Ishikawa (cell line): ENCODE data around the gene FSIP1.

ENCODE experiments used
- CEBPB ChIP-seq: IDR thresholded peaks from 2 replicates; pipeline ENCODE4 v1.6.1; 2012
- CREB1 ChIP-seq: IDR thresholded peaks from 2 replicates; pipeline ENCODE4 v1.6.1; 2012; ENCODE audit warnings: low read depth
- EGR1 ChIP-seq: IDR thresholded peaks from 2 replicates; pipeline ENCODE4 v1.6.1; 2012
- EP300 ChIP-seq: IDR thresholded peaks from 2 replicates; pipeline ENCODE4 v1.6.1; 2012; ENCODE audit warnings: borderline replicate concordance
- FOXM1 ChIP-seq: IDR thresholded peaks from 2 replicates; pipeline ENCODE4 v1.6.1; 2012; ENCODE audit warnings: low read depth, borderline replicate concordance
- MAX ChIP-seq: IDR thresholded peaks from 2 replicates; pipeline ENCODE4 v1.6.1; 2012
- NFIC ChIP-seq: IDR thresholded peaks from 2 replicates; pipeline ENCODE4 v1.6.1; 2012
- RAD21 ChIP-seq: IDR thresholded peaks from 2 replicates; pipeline ENCODE4 v1.6.1; 2012; ENCODE audit warnings: low read depth
- REST ChIP-seq: IDR thresholded peaks from 2 replicates; pipeline ENCODE4 v1.6.1; 2012; ENCODE audit warnings: low read depth, mild to moderate bottlenecking
- TAF1 ChIP-seq: IDR thresholded peaks from 2 replicates; pipeline ENCODE4 v1.6.1; 2012; ENCODE audit warnings: low read depth, mild to moderate bottlenecking
- TCF12 ChIP-seq: IDR thresholded peaks from 2 replicates; pipeline ENCODE4 v1.6.1; 2012; ENCODE audit warnings: low read depth
- TEAD4 ChIP-seq: IDR thresholded peaks from 2 replicates; pipeline ENCODE4 v1.6.1; 2012
- USF1 ChIP-seq: IDR thresholded peaks from 2 replicates; pipeline ENCODE4 v1.6.1; 2012
- YY1 ChIP-seq: IDR thresholded peaks from 2 replicates; pipeline ENCODE4 v1.6.1; 2012; ENCODE audit warnings: low read depth
- ZBTB7A ChIP-seq: IDR thresholded peaks from 2 replicates; pipeline ENCODE4 v1.6.1; 2012; ENCODE audit warnings: low read depth

FSIP1 gene

GRCh38 chr15:39616731-39617455 is 165.7 kb downstream of the FSIP1 start:
- TF ChIP-seq YY1, result no peak
- TF ChIP-seq CREB1, result no peak
- TF ChIP-seq TAF1, result no peak
- no peak for TF ChIP-seq REST
- no peak for TF ChIP-seq EGR1
- TF ChIP-seq USF1, result no peak
- no peak for TF ChIP-seq NFIC
- no peak for TF ChIP-seq TCF12

GRCh38 chr15:39613861-39614260 is 168.8 kb downstream of the FSIP1 start:
- no peak for TF ChIP-seq TEAD4
- TF ChIP-seq YY1, result no peak
- no peak for TF ChIP-seq REST
- no peak for TF ChIP-seq NFIC
- no peak for TF ChIP-seq CREB1
- TF ChIP-seq MAX, result no peak
- no peak for TF ChIP-seq TAF1
- no peak for TF ChIP-seq CEBPB
- TF ChIP-seq ZBTB7A, result no peak
- TF ChIP-seq USF1, result no peak
- no peak for TF ChIP-seq RAD21
- TF ChIP-seq FOXM1, result no peak
- no peak for TF ChIP-seq EGR1
- TF ChIP-seq TCF12, result no peak

- TF ChIP-seq MAX (no peak), CREB1 (no peak), FOXM1 (no peak), TEAD4 (no peak), TAF1 (no peak), YY1 (no peak), NFIC (no peak), USF1 (no peak), REST (no peak), EGR1 (no peak), ZBTB7A (no peak), CEBPB (no peak), EP300 (no peak), TCF12 (no peak), RAD21 (no peak)
Measured at GRCh38 chr15:39613271-39613670, 169.4 kb downstream of the FSIP1 start.

- TF ChIP-seq YY1, result no peak
- no peak for TF ChIP-seq USF1
- no peak for TF ChIP-seq CEBPB
- TF ChIP-seq REST, result no peak
- TF ChIP-seq CREB1, result no peak
- TF ChIP-seq ZBTB7A, result no peak
- TF ChIP-seq FOXM1, result no peak
- TF ChIP-seq TCF12, result no peak
- no peak for TF ChIP-seq EP300
- no peak for TF ChIP-seq RAD21
- no peak for TF ChIP-seq MAX
- no peak for TF ChIP-seq NFIC
Measured at GRCh38 chr15:39610665-39611064, 172.0 kb downstream of the FSIP1 start.
